ENCODE measurements around the gene MLLT3. TPM values are rescaled to one million over a fixed set of nuclear protein-coding genes. Genes with fewer than 3 reads are reported as not detected.

MLLT3 gene
- total RNA-seq, 1 experiment from 2014 or later, result 24.2 TPM

DNA sequence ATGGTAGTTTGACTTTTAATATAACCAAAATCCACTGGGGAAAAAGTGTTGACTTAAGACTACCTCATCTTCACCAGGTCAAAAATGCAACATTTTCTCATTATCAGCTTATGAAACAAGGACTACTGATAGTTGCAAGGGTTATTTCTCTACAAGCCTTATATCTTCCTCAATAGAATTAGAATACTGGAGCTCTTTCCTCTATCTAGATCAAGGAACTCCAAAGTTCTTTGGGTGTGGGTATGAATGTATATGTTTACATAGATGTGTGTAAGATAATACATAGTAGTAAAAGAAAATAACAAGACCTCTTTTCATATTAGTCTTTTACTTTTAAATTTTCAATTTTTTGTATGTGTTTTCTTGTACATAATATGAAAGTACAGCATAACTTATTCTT, 244.5 kb downstream of the MLLT3 start:
- POLR2A ChIA-PET (ENCODE audit: low non-redundant PET), result no interaction called here
- no TSS peak for BruUV-seq (replicated peaks)
- Histone ChIP-seq H3K27ac (ENCODE audit: low read depth, low read length, poor library complexity, severe bottlenecking) (no peak overlapping the region), H3K4me3 (ENCODE audit: low read depth, low read length, poor library complexity, severe bottlenecking) (no peak overlapping the region), H3K9me3 (ENCODE audit: low read depth, low read length, poor library complexity, severe bottlenecking) (no peaks in the 10 kb centered on the region), H3K36me3 (ENCODE audit: insufficient read depth, low read length, poor library complexity, severe bottlenecking) (no peaks in the 10 kb centered on the region), H3K27me3 (replicated peaks; ENCODE audit: insufficient read depth, low read depth, low read length, poor library complexity) (no peaks in the 10 kb centered on the region), H3K4me1 (ENCODE audit: insufficient read depth, low read length, poor library complexity, severe bottlenecking) (peaks cover 10% of the 10 kb centered on the region)
- intact Hi-C loops (cut with micrococcal nuclease; ENCODE audit: unreplicated experiment), result no loop called here
- CTCF ChIA-PET, result no interaction called here
- DNase-seq (ENCODE audit: low spot score), result no peak
- TF ChIP-seq, protein P1, sequence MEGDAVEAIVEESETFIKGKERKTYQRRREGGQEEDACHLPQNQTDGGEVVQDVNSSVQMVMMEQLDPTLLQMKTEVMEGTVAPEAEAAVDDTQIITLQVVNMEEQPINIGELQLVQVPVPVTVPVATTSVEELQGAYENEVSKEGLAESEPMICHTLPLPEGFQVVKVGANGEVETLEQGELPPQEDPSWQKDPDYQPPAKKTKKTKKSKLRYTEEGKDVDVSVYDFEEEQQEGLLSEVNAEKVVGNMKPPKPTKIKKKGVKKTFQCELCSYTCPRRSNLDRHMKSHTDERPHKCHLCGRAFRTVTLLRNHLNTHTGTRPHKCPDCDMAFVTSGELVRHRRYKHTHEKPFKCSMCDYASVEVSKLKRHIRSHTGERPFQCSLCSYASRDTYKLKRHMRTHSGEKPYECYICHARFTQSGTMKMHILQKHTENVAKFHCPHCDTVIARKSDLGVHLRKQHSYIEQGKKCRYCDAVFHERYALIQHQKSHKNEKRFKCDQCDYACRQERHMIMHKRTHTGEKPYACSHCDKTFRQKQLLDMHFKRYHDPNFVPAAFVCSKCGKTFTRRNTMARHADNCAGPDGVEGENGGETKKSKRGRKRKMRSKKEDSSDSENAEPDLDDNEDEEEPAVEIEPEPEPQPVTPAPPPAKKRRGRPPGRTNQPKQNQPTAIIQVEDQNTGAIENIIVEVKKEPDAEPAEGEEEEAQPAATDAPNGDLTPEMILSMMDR (conservative IDR thresholded peaks at IDR 0.05; ENCODE audit: low read depth, low read length), result no peak
- no peak for TF ChIP-seq EZH2 (IDR thresholded peaks at IDR 0.05; ENCODE audit: borderline replicate concordance, low read depth, low read length, poor library complexity, severe bottlenecking)

DNA sequence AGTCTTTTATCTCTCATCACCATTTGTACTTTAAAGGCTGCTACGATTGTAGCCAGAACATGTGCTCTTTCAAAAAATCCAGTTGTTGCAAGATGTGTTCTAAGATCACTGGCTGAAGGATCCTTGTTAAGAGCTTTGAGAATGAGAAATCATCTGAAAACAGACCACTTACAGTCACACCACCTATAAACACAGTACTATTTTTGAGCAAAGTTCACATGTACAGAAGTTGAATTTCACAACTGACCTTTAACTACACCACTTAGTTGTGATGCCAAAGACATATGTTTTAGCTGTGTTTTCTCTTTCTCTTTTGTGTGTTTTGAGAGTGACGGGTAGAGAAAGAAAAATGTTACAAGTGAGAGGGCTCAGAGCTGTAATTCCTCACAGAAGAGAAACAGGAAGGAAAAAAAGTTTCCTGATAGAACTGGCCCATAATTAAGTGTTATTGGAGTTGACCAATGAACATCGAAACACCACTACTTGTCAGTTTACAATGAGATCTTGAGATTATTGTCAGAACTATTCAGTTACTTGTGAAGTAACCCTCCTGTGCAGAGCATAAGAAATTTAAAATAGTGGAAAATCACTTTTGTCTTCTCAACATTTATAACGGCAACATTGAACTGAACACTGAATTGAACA, 245.4 kb downstream of the MLLT3 start:
- ChIA-PET POLR2A (ENCODE audit: low non-redundant PET) (no interaction called here), CTCF (no interaction called here)
- no peaks in the 10 kb centered on the region for H3K27me3 ChIP-seq (replicated peaks; ENCODE audit: insufficient read depth, low read depth, low read length, poor library complexity)
- no peak for DNase-seq (ENCODE audit: low spot score)
- intact Hi-C loops (cut with micrococcal nuclease; ENCODE audit: unreplicated experiment), result no loop called here
- no peak overlapping the region for H3K4me3 ChIP-seq (ENCODE audit: low read depth, low read length, poor library complexity, severe bottlenecking)
- H3K9me3 ChIP-seq (ENCODE audit: low read depth, low read length, poor library complexity, severe bottlenecking), result no peaks in the 10 kb centered on the region
- H3K4me1 ChIP-seq (ENCODE audit: insufficient read depth, low read length, poor library complexity, severe bottlenecking), result peaks cover 3% of the 10 kb centered on the region
- no peak overlapping the region for H3K27ac ChIP-seq (ENCODE audit: low read depth, low read length, poor library complexity, severe bottlenecking)
- H3K36me3 ChIP-seq (ENCODE audit: insufficient read depth, low read length, poor library complexity, severe bottlenecking), result no peaks in the 10 kb centered on the region
- TF ChIP-seq, protein P1 (conservative IDR thresholded peaks at IDR 0.05; ENCODE audit: low read depth, low read length), result no peak
- TF ChIP-seq EZH2 (IDR thresholded peaks at IDR 0.05; ENCODE audit: borderline replicate concordance, low read depth, low read length, poor library complexity, severe bottlenecking), result no peak
- no TSS peak for BruUV-seq (replicated peaks)

DNA sequence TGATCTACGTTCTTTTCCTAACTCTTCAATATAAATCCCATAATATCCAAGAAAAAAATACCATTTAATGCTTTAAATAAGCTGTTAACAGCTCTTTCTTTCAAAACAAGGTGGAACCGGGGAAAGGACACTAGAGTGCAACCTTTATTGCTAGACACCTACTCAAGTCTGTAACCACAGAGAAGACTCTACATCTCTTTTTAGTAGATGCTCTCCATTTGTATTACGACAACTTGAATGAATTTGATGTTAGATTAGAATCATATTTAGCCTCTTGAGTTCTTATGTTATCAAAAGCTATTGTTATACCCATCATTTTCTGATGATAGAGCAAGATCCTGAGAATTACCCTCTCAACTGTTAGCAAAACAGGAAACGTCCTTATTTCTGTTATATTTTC, 246.3 kb downstream of the MLLT3 start:
- no peaks in the 10 kb centered on the region for H3K9me3 ChIP-seq (ENCODE audit: low read depth, low read length, poor library complexity, severe bottlenecking)
- intact Hi-C loops (cut with micrococcal nuclease; ENCODE audit: unreplicated experiment), result no loop called here
- no peaks in the 10 kb centered on the region for H3K27me3 ChIP-seq (replicated peaks; ENCODE audit: insufficient read depth, low read depth, low read length, poor library complexity)
- TF ChIP-seq EZH2 (IDR thresholded peaks at IDR 0.05; ENCODE audit: borderline replicate concordance, low read depth, low read length, poor library complexity, severe bottlenecking), result no peak
- TF ChIP-seq, protein P1 (conservative IDR thresholded peaks at IDR 0.05; ENCODE audit: low read depth, low read length), result no peak
- peaks cover 3% of the 10 kb centered on the region for H3K4me1 ChIP-seq (ENCODE audit: insufficient read depth, low read length, poor library complexity, severe bottlenecking)
- CTCF ChIA-PET, result no interaction called here
- H3K4me3 ChIP-seq (ENCODE audit: low read depth, low read length, poor library complexity, severe bottlenecking), result no peak overlapping the region
- no TSS peak for BruUV-seq (replicated peaks)
- no peaks in the 10 kb centered on the region for H3K36me3 ChIP-seq (ENCODE audit: insufficient read depth, low read length, poor library complexity, severe bottlenecking)
- DNase-seq (ENCODE audit: low spot score), result no peak
- H3K27ac ChIP-seq (ENCODE audit: low read depth, low read length, poor library complexity, severe bottlenecking), result no peak overlapping the region
- POLR2A ChIA-PET (ENCODE audit: low non-redundant PET), result no interaction called here
